Activated CD4-positive, CD25-positive, alpha-beta regulatory T cell treated with anti-CD3 and anti-CD28 coated beads, Interleukin-2, amount 50 U/mL, for 72 hours (primary cell): ENCODE results near the gene C16orf95.

ENCODE experiments used
- DNase-seq: peaks from one replicate; pipeline ENCODE4 v3.0.0; 2021

The C16orf95 gene

DNA sequence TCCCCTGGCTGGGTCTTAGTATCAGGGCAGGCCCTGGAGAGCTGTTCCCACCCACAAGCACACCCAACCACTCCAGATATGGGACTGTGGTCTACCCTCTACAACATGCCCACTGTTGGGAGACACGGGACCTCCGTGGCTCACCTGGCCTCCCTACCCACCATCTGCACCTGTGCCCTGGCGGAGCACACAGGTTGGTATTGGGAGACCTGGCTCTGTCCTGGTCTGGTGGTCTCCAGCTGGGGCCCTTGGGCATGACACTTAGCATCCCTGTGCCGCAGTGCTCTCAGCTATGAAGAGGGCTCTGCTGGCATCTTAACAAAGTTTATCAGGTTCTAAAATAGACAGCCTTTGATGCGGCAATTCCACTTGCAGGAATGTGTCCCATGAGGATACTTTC, 5.8 kb downstream of the C16orf95 start:
- no peak for DNase-seq

DNA sequence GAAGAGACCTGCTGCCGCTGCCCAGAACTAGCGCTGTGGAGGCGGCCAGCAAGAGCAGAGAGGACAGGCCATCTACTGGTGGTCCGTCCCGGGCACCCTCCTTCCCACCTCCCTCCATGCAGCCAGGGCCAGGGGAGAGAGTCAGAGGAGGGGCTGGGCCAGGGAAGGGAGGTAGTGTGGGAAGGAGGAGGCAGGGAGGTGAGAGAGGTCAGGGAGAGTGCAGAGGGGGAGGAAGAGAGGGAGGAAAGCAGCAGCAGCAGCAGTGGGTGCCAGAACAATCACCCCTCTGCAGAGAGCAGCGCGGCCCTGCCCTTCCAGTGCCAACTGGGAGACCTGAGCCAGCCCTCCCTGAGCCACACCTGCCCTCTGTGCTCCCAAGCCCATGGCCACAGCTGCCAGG, 6.6 kb downstream of the C16orf95 start:
- DNase-seq = no peak

DNA sequence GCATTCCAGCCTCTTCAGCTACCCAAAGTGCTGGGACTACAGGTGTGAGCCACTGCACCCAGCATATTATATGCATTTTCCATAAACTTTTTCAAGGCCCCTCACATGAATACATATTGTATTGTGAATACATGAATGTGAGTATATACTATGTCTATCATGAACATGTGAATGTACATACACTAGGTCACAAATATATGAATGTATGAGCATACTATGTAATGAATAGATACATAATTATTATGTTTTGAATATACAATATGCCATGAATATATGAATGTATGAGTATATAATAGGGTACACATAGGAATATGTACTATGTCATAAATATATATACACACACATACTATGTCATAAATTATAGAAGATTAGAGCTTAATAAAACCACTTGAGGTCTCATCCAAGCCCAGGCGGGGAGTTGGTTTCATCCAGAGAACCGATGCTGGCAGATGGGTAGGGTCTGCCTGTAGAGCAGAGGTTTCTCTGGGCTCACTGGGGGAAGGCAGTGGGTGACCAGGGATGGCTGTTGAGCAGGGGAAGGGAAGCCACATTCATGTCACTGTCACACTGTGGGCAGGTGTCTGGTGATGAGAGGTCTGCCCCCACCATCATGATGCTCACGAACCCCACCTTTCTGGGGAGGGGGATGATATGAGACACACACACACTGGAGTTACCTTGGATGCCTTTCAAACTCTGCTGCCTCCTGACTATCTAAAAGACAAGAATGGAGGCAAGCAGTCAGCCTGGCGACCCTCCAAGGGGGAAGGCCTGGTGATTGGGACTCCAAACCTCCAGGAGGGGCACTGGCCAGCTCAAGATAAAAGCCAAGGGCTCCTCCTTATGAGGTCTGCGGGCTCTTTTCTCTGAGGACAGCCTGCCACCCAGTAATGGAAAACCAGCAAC, 7.3 kb downstream of the C16orf95 start:
- DNase-seq = no peak

DNA sequence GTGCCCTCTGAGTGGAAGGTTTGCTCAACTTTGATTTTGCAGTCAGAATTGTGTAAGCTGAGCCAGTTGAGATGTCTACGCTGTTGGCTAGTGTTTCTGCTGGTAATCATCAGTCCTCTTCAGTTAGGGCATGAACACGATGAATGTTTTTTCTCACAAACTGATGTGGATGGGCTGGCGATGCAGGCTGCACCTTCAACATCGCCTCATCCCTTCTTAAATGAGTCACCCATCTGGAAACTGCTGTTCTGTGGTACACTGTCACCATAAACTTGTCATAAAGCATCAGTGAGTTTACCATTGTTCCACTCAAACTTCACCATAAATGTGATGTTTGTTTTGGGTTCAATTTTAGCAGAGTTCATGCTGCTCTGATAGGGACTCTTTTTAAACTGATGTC, 8.4 kb downstream of the C16orf95 start:
- no peak for DNase-seq

DNA sequence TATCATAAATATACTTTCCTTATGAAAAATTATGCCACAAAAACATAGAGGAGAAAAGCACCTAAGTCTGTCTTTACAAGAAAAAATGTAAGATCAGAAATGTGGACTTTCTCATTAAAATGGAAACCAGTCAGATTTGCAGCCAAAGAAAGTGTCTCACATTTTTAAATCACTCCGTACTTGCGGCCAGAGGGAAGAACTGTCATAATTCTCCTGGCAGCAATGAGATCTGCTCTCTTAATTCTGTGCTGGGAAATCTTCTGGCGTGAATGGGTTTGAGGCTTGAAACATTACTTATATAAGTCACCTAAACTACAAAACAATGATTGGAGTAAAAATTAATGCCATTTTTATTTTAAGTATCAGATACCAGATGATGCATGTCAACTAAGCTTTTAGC, 10.7 kb downstream of the C16orf95 start:
- DNase-seq = no peak

DNA sequence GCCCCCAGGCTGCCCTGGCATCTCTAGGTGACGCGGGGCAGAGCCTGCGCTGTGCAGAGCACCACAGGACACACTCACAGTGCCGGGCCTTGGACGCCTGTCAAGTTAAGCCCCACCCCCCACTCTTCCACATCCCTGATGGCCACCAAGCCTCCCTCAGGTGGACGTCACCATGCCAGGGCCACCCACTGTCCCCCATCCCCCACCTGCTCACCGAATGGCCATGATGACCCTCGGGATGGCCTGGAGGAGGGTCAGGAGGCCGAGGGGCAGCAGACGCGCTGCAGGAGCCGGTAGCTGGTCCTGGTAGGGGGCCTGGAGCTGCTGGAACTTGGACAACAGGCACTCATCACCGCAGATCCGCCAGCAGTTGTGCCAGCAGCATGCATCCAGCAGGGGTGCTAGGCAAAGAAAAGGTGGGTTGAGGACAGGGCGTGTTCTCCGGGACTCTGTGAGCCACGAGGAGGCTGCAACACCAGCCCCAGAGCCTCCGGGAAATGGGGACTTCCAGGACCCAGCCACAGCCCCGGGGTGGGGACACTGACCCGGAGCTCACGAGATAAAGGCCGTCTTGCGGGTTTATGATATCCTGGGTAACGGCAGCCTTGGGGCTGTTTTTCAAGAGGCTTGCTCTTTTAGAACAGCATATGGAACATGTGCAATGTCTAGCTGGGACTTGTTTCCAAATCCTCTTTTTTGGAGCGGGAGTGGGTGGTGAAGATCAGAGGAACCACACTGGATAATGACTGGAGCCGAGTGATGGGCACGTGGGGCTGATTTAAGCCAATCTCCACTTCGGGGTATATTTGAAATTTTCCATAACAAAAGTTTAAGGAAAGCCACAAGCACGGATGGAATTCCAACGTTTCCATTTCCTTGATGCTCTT, 11.4 kb downstream of the C16orf95 start:
- no peak for DNase-seq

DNA sequence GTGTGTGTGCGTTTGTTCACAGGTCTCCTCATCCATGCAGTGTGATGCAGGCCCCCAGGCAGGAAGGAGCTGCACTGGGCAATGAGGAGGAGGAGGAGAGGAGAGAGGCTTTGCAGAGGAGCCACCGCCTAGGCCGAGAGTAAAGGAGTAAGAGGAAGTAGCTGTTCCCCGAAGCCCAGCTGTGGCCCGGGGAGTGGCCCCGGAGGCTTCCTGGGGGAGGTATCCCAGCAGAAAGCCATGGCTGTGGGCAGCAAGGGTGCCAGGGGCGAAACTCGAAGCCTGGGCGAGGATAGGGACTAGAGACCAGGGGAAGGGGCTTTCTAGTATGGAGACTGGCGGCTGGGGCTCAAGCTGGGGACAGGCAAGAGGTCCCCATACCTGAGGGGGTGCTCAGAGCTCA, 12.2 kb downstream of the C16orf95 start:
- no peak for DNase-seq

DNA sequence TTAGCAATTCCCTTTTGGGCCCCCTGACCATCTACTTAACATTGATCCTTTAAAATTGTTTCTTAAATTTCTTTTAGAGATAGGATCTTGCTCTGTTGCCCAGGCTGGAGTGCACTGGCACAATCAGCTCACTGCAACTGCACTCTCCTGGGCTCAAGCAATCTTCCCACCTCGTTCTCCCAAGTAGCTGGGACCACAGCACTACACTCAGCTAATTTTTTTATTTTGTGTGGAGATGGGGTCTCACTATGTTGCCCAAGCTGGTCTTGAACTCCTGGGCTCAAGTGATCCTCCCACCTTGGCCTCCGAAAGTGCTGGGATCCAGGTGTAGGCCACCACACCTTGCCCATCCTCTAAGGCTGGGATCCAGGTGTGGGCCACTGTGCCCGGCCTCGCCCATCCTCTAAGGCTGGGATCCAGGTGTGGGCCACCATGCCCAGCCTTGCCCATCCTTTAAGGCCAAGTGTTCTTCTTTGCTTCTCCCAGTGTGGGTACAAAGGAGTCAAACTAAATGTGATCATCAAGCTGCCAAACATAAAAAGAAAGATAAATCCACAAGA, 13.2 kb downstream of the C16orf95 start:
- DNase-seq = no peak

DNA sequence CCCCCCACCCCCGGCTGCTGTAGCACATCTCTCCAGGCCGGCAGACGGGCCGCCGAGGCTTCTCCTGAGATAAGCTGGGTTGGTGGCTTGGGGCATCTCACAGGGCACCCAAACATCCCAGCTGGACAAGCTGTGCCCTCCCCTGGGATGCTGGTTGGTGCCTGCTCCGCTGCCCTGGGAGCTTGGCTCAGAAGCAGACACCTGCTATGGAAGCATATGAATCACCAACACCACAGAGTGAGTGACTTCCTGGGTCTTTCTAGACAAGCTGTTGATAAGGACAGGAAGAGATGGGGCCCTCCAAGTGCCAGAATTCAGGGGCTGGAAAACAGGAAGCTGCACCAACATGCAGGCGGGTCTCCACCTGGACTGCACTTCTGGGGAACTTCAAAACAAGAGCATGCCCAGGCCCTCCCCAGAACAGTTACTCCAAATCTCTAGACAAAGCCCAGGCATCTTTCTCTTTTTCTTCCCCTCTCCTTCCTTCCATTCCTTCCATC, 13.7 kb downstream of the C16orf95 start:
- no peak for DNase-seq

DNA sequence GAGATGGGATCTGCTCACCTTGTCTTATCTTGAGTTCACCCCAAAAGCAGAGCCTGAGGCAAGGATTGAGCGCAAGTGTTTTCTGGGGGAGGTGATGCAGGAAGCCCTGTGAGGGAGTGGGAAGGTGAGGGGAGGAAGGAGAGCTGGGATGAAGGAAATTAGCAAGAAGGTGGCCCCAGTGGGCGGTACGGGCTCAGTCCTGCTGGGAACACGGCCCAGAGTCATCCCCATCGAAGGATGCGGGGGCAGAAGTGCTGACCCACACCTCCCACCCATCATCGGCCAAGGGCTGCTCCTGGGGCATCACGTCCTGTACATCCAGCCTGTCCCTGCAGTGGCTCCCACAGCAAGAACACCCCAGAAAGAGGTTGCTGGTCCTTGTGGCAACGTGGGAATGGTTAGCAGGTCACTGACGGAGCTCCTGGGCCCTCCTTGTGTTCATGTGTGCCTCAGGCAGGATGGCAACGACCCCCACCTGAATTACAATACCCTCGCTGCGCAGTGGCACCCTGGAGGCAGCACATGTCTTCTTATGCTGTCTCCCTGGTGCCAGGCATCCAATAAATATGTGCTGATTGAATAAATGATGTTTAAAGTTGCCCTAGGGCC, 18.2 kb downstream of the C16orf95 start:
- DNase-seq = no peak

DNA sequence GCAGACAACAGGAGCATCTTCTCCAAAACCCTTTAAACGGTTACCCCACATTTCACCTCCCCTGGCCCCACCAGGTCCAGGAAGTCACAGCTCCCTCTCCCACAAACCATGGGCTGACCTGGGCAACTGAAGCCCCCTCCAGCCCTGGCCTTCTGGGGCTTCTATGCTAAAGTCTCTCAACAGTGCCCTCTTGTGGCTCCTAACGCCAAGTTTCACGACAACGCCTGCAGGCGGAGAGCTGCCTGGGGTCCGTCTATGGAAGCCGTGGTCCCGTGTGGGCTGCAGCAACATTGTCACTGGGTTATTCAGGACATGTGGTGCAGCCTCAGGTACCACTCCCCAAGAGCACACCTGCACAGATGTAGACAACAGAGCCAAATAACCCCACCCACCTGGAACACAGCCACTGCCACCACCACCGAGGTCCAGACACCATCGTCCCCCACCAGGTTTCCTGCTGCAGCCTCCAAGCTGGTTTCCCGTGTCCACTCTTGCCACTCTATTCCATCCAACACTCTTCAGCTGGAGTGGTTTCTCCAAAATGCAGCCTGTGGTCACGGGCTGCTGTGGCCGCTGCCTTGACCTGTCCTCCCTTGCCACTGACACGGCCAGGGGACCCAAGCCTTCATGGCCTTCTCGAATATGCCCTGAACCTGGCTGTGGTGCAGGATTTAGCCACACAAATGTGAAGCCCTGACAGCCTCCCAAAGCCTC, 19.1 kb downstream of the C16orf95 start:
- no peak for DNase-seq

DNA sequence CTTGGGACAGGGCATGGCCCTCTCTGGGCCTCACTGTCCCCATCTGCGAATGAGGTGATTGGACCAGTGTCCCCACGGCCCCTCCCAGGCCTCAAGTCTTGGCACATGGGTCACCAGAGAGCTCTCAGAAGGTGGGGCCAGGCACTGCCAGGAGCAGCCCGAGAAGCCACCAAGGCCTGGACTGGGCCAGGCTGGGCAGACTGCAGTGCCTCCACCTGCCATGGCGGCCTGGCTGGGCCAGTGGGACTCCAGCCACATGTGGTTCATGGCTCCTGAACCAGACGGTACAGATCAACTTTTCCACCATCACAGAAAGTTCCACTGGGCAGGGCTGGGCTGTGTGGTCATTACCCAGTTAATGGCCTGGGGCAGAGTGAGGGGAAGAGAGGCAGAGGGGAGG, 19.8 kb downstream of the C16orf95 start:
- no peak for DNase-seq

DNA sequence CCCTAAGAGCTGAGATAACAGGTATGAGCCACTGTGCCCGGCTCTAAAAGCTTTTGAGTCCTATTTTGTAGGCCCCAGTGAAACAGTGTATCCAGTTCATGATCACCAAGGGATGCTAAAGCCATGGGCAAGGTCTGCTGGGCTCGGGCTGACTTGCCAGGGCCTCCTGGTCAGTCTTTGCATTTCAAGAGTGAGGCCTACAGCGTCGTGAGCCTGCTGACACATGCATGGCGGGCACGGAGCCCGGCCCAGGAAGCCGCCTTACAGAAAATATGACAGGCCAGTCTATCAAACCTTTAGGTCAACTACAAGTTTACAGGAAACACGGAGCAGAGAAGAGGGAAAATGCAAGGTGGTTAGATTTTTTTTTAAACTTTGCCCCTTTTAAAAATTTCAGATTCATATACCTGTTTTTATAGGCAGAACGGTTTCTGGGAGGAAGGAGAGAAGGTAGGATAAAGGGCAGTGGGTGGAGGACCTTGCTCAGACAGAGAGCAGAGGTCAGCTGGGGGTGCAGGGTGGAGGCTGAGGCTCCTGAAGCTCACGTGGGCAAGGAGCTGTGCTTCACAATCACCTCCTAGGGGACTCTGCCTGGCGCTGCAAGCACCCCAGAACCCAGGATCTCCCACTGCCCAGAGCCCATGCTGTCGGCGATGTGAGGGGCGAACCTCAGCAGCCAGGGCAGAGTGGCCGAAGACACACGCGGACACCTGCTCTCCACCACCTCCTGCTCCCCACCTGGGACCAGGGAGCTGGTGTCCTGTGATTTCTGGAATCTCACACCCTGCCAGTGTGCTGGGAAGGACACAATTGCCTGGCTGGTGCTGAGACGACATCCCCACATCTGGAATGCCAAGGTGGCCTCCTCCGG, 21.3 kb downstream of the C16orf95 start:
- no peak for DNase-seq

DNA sequence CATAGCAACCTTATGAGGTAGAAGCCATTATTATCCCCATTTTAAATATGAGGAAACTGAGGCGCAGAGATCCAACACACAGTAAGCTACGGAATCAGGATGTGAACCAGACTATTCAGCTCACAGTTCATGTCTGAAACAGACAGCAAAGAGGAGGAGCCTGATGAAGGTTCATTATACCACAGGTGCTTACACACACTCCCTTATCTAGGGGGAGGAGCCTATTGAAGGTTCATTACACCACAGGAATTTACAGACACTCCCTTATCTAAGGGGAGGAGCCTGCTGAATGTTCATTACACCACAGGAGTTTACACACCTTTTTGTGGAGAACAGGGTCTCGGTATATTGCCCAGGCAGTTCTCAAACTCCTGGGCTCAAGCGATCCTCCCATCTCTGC, 21.9 kb downstream of the C16orf95 start:
- DNase-seq = no peak

DNA sequence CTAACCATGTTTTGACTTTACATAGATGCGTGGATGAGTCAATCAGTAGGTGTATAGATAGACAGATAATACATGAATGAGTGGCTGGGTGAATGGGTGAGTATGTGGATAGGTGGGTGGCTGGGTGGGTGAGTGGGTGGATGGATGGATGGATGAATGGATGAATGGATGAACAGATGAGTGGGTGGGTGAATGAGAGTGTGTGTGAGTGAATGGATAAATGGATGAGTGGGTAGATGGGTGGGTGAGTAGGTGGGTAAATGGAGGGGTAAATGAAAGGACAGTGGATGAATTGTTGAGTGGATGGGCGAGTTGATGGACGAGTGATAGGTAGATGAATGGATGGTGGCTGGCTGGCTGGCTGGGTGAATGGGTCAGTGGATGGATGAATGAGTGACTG, 23.2 kb downstream of the C16orf95 start:
- DNase-seq = no peak

DNA sequence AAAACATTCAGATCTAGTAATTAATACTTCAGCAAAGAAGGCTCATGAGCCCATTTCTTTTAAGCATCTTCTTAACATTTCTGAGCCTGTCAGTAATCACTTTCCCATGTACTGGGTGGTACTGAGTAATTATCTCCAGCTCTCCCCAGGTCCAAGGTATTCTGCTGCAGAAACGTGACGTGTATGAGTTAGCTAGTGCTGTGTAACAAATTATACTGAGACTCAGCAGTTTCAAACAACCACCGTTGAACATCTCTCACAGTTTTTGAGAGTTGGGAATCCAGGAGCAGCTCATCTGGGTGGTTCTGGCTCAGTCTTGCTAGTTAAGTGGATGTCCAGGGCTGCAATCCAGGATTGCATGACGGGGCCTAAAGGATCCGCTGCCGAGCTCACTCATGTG, 25.2 kb downstream of the C16orf95 start:
- DNase-seq = no peak

DNA sequence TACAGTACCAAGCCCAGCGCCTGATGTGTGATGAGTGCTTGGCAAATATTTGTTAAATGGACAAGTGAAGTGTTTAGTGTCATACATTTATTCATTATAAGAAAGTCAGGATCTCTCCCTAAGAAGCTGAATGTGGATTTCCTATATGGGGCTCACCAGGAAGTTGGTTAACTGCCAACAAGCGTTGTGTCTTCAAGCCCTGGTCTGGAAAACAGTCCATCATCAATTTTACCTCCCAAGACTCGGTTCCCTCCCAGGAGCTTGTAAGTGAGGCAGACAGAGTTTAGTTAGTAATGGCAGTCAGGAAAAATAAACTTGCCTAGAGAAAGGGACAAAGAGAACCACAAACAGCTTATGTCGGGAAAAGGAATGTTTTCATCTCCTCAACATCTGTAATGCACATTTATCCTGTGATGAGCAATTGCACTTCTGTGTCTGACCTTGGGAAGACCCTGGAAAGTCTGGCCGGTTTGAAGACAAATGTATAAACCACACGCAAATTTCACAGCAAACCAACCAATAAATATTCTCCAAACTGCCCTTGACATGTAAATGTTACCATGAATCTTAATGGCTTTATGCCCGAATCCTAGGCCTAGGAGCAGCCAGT, 28.3 kb downstream of the C16orf95 start:
- no peak for DNase-seq

DNA sequence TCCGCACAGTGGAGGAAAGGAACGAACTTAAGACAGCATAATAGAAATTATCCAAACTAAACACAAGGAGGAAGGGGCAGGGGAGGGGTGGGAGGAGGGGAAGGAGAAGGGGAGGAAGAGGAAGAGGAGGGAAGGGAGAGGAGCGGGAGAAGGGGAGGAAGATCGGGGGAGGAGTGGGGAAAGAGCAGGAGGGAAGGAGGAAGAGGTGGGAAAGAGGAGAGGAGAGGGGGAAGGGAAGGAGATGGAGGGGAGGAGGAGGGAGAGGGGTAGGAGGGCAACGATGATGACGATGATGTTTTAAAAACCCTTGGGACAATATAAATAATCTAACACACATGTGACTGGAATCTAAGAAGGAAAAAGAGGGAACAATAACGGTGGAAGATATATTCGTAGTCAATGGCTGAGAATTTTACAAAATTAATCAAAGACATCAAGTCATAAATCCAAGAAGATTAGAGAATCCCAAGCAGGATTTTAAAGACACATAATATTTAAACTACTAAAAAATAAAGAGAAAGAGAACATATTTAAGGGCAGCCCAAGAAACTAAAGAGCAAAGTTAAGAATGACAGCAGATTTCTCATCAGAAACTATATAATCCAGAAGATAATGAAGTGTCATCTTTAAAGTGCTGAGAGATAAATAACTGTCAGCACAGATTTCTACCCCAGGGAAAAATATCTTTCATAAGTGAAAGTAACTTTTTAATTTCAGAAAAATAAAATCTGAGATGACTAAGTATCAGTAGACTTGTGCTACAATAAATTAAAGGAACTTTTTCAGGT, 30.2 kb downstream of the C16orf95 start:
- no peak for DNase-seq

DNA sequence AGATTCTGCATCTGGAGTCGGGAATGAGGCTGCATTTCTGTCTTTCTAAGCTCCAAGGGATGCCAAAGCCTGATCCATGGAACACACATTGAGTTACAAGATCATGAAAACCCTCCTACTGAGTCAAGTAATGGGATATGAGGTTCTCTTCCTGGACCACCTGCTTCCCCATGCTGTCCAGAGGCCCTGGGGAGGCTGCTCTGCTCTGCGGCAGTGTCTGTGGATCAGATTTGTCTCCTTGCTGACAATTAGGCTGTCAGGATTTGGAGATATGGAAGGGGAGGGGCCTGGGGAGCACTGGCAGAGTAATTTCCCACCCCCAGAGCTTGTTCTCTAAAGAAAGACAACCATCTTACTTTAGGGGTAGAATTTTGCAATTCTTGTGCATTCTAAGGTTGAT, 33.0 kb downstream of the C16orf95 start:
- DNase-seq = no peak

DNA sequence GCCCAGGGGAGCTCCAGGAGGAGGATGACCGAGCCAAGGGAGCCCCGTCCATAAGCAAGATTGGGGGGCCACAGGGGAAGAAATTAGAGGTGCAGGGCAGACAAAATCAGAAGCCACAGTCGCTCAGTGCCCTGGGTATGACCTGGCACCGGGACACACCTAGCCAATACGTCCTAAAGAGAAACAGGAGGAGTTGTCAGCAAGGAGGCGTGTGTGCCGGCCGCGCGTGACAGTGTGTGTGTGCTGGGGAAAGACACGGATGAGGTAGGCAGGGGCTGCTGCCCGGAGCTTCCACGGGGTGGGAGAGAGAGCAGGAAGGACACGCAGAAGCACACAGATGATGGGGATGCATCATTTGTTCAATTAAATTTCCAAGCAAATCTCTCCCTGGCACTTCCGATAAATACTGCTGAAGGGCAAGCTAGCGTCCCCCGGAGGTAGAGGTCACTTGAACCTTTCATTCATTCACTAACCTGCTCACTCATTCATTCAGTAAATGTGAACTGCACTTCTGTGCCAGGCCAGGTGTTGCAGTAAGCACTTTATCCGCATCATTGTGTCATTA, 38.0 kb downstream of the C16orf95 start:
- DNase-seq = no peak
